ENCODE results near the gene RNF225.

- TF ChIP-seq, protein P1, sequence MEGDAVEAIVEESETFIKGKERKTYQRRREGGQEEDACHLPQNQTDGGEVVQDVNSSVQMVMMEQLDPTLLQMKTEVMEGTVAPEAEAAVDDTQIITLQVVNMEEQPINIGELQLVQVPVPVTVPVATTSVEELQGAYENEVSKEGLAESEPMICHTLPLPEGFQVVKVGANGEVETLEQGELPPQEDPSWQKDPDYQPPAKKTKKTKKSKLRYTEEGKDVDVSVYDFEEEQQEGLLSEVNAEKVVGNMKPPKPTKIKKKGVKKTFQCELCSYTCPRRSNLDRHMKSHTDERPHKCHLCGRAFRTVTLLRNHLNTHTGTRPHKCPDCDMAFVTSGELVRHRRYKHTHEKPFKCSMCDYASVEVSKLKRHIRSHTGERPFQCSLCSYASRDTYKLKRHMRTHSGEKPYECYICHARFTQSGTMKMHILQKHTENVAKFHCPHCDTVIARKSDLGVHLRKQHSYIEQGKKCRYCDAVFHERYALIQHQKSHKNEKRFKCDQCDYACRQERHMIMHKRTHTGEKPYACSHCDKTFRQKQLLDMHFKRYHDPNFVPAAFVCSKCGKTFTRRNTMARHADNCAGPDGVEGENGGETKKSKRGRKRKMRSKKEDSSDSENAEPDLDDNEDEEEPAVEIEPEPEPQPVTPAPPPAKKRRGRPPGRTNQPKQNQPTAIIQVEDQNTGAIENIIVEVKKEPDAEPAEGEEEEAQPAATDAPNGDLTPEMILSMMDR (IDR thresholded peaks at IDR 0.05): no peak
- TF ChIP-seq EZH2 (IDR thresholded peaks at IDR 0.05; ENCODE audit: borderline replicate concordance, insufficient read depth, low read depth, low read length, poor library complexity, severe bottlenecking): no peak
Measured at GRCh38 chr19:58380662-58381459, 14.6 kb upstream of the RNF225 start, which contains the start of gene ZNF837.

Measured in B cell (primary cell).